Neural cell (in vitro differentiated cells): Measurements from ENCODE around the gene RAB3C. TPM values are rescaled to one million over a fixed set of nuclear protein-coding genes. Genes with fewer than 3 reads are reported as not detected.

Experiments
- H2AFZ ChIP-seq: fragments of 200-600, 300-800 bp; sonication (generic), shearing (Covaris generic); 2 replicates; pipeline ENCODE4 v1.6.0; 2014; ENCODE audit warnings: low read depth, mild to moderate bottlenecking, antibody characterized with exemption, low read length, moderate library complexity
- H3F3A ChIP-seq: fragments of 200-600 bp; shearing (Covaris generic); 2 replicates; pipeline ENCODE4 v1.6.1; 2016; ENCODE audit warnings: mild to moderate bottlenecking, moderate library complexity, mixed read lengths, antibody characterized with exemption, low read length; ENCODE audit not compliant: insufficient read depth, poor library complexity, severe bottlenecking
- H3K27ac ChIP-seq: fragments of 200-600, 300-800 bp; sonication (generic), shearing (Covaris generic); 2 replicates; pipeline ENCODE4 v1.5.1; 2014; ENCODE audit warnings: mild to moderate bottlenecking, low read length, moderate library complexity
- H3K27me3 ChIP-seq: fragments of 300-800, 200-600 bp; sonication (generic), shearing (Covaris generic); 2 replicates; pipeline ENCODE4 v1.6.0; 2014; ENCODE audit warnings: mild to moderate bottlenecking, low read depth, low read length, moderate library complexity; ENCODE audit not compliant: insufficient read depth
- H3K36me3 ChIP-seq: fragments of 300-800, 200-600 bp; sonication (generic), shearing (Covaris generic); 2 replicates; pipeline ENCODE4 v1.5.1; 2014; ENCODE audit warnings: mild to moderate bottlenecking, antibody characterized with exemption, low read length, moderate library complexity; ENCODE audit not compliant: insufficient read depth
- H3K4me2 ChIP-seq: fragments of 300-800, 200-600 bp; sonication (generic), shearing (Covaris generic); 2 replicates; pipeline ENCODE4 v1.6.0; 2014; ENCODE audit warnings: mild to moderate bottlenecking, low read length
- H3K4me3 ChIP-seq: fragments of 300-800, 200-600 bp; sonication (generic), shearing (Covaris generic); 2 replicates; pipeline ENCODE4 v1.5.1; 2014; ENCODE audit warnings: mild to moderate bottlenecking, low read length, moderate library complexity
- H3K79me2 ChIP-seq: fragments of 200-600 bp; shearing (Covaris generic); replicated peaks from 2 replicates; pipeline ENCODE4 v1.6.0; 2014; ENCODE audit warnings: mild to moderate bottlenecking, low read length, moderate library complexity; ENCODE audit not compliant: insufficient read depth
- H3K9ac ChIP-seq: fragments of 300-800, 200-600 bp; sonication (generic), shearing (Covaris generic); 2 replicates; pipeline ENCODE4 v1.6.1; 2016; ENCODE audit warnings: mild to moderate bottlenecking, low read length, mixed read lengths
- H3K9me2 ChIP-seq: fragments of 200-600 bp; shearing (Covaris generic); 2 replicates; pipeline ENCODE4 v1.6.1; 2016; ENCODE audit warnings: mild to moderate bottlenecking, low read length, mixed read lengths; ENCODE audit not compliant: insufficient read depth
- H3K9me3 ChIP-seq: fragments of 200-600, 300-800 bp; sonication (generic), shearing (Covaris generic); 2 replicates; pipeline ENCODE4 v1.6.1; 2016; ENCODE audit warnings: mild to moderate bottlenecking, mixed run types, low read length, moderate library complexity, mixed read lengths
- H4K20me1 ChIP-seq: fragments of 200-600 bp; shearing (Covaris generic); 2 replicates; pipeline ENCODE4 v1.6.1; 2016; ENCODE audit warnings: mild to moderate bottlenecking, mixed run types; ENCODE audit not compliant: insufficient read depth
- EP300 ChIP-seq: fragments of 450-650 bp; conservative IDR thresholded peaks from 2 replicates; pipeline ENCODE4 v1.6.1; 2014; ENCODE audit warnings: antibody characterized with exemption, mild to moderate bottlenecking, moderate library complexity; ENCODE audit not compliant: poor library complexity, severe bottlenecking
- EZH2 ChIP-seq: fragments of 200-600, 300-800 bp; shearing (Covaris generic), sonication (generic); IDR thresholded peaks from 2 replicates; pipeline ENCODE4 v1.6.1; 2014; ENCODE audit warnings: antibody characterized with exemption, low read length, borderline replicate concordance, mild to moderate bottlenecking; ENCODE audit not compliant: insufficient read depth, poor library complexity, severe bottlenecking
- MXI1 ChIP-seq: fragments of 450-650 bp; conservative IDR thresholded peaks from 2 replicates; pipeline ENCODE4 v1.6.1; 2014; ENCODE audit warnings: antibody characterized with exemption, mild to moderate bottlenecking; ENCODE audit not compliant: poor library complexity, severe bottlenecking
- POLR2AphosphoS5 ChIP-seq: IDR thresholded peaks from 2 replicates; pipeline ENCODE4 v1.6.1; 2012
- RAD21 ChIP-seq: fragments of 450-650 bp; conservative IDR thresholded peaks from 2 replicates; pipeline ENCODE4 v1.6.1; 2014; ENCODE audit warnings: antibody characterized with exemption, mild to moderate bottlenecking, moderate library complexity
- SMC3 ChIP-seq: fragments of 450-650 bp; conservative IDR thresholded peaks from 2 replicates; pipeline ENCODE4 v1.6.1; 2014; ENCODE audit warnings: antibody characterized with exemption, mild to moderate bottlenecking, moderate library complexity; ENCODE audit not compliant: poor library complexity
- TAF1 ChIP-seq: IDR thresholded peaks from 2 replicates; pipeline ENCODE4 v1.6.1; 2012; ENCODE audit warnings: low read depth
- polyA plus RNA-seq: library from polyadenylated mRNA; depleted of rRNA; stranded (reverse); fragments of >200 nt; gene quantifications from 2 replicates; pipeline ENCODE4 v1.2.3, GENCODE V29; 2014
- TF ChIP-seq, protein P1 (sequence below): IDR thresholded peaks from 2 replicates; pipeline ENCODE4 v1.6.1; 2012; ENCODE audit warnings: borderline replicate concordance
- TF ChIP-seq, protein P2 (sequence below): fragments of 450-650 bp; IDR thresholded peaks from 2 replicates; pipeline ENCODE4 v1.5.1; 2014; ENCODE audit warnings: antibody characterized with exemption, mild to moderate bottlenecking, moderate library complexity; ENCODE audit not compliant: poor library complexity, severe bottlenecking

The RAB3C gene
- polyA plus RNA-seq, 1 donor from 2014 or later: 94.3 TPM

DNA sequence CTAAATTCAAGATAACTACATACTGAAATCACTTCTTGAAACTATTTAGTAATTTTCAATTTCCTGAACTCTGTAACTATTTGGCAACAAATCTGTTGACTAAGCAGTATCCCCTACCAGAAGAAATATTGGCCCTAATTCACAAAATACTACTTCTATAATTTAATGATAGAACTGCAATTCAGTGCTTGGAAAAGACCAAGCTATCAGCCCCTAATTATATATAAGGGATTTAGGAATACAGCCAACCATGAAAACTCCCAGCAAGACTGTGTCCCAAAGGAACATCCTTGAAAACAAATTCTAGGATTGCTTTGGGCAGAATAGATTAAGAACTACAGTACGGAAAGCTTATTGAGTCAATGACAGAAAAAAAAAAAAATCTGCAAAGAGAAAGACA is 169.2 kb downstream of the RAB3C start:
- H3K79me2 ChIP-seq: no peaks in the 10 kb centered on the region
- H3K9me2 ChIP-seq: no peaks in the 10 kb centered on the region
- H2AFZ ChIP-seq: no peak overlapping the region
- H3K4me3 ChIP-seq: no peak overlapping the region
- no peaks in the 10 kb centered on the region for H3K36me3 ChIP-seq
- H3K9ac ChIP-seq: no peak overlapping the region
- no peak overlapping the region for H3K27ac ChIP-seq
- no peaks in the 10 kb centered on the region for H3K27me3 ChIP-seq
- H3K9me3 ChIP-seq: no peaks in the 10 kb centered on the region
- H3F3A ChIP-seq: no peaks in the 10 kb centered on the region
- no peaks in the 10 kb centered on the region for H4K20me1 ChIP-seq
- H3K4me2 ChIP-seq: no peak overlapping the region
- TF ChIP-seq RAD21 (no peak), SMC3 (no peak), MXI1 (no peak), TAF1 (no peak), EZH2 (no peak), POLR2AphosphoS5 (no peak)
- TF ChIP-seq, protein P1, sequence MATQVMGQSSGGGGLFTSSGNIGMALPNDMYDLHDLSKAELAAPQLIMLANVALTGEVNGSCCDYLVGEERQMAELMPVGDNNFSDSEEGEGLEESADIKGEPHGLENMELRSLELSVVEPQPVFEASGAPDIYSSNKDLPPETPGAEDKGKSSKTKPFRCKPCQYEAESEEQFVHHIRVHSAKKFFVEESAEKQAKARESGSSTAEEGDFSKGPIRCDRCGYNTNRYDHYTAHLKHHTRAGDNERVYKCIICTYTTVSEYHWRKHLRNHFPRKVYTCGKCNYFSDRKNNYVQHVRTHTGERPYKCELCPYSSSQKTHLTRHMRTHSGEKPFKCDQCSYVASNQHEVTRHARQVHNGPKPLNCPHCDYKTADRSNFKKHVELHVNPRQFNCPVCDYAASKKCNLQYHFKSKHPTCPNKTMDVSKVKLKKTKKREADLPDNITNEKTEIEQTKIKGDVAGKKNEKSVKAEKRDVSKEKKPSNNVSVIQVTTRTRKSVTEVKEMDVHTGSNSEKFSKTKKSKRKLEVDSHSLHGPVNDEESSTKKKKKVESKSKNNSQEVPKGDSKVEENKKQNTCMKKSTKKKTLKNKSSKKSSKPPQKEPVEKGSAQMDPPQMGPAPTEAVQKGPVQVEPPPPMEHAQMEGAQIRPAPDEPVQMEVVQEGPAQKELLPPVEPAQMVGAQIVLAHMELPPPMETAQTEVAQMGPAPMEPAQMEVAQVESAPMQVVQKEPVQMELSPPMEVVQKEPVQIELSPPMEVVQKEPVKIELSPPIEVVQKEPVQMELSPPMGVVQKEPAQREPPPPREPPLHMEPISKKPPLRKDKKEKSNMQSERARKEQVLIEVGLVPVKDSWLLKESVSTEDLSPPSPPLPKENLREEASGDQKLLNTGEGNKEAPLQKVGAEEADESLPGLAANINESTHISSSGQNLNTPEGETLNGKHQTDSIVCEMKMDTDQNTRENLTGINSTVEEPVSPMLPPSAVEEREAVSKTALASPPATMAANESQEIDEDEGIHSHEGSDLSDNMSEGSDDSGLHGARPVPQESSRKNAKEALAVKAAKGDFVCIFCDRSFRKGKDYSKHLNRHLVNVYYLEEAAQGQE: no peak
- TF ChIP-seq, protein P2, sequence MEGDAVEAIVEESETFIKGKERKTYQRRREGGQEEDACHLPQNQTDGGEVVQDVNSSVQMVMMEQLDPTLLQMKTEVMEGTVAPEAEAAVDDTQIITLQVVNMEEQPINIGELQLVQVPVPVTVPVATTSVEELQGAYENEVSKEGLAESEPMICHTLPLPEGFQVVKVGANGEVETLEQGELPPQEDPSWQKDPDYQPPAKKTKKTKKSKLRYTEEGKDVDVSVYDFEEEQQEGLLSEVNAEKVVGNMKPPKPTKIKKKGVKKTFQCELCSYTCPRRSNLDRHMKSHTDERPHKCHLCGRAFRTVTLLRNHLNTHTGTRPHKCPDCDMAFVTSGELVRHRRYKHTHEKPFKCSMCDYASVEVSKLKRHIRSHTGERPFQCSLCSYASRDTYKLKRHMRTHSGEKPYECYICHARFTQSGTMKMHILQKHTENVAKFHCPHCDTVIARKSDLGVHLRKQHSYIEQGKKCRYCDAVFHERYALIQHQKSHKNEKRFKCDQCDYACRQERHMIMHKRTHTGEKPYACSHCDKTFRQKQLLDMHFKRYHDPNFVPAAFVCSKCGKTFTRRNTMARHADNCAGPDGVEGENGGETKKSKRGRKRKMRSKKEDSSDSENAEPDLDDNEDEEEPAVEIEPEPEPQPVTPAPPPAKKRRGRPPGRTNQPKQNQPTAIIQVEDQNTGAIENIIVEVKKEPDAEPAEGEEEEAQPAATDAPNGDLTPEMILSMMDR: no peak

DNA sequence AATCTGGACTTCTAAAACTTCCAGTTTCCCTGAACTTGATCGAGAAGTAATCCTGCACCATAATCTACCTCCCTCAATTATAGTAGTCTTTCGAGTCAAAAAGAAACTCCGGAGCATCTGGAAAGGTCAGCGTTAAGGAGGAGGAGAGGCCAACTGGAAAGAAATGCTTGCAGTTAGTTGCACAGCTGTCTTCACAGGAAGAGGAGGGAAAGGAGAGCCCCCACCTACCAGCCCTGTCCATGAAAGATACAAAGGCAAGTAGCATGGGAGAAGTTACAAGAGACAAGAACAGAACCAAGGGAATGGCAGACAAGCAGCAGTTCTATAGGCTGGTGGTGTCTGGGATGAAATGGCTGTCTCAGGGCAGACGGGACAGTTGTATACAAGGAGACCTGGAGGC is 170.6 kb downstream of the RAB3C start:
- H3K9me2 ChIP-seq: no peaks in the 10 kb centered on the region
- H3K36me3 ChIP-seq: no peaks in the 10 kb centered on the region
- no peaks in the 10 kb centered on the region for H4K20me1 ChIP-seq
- H3F3A ChIP-seq: no peaks in the 10 kb centered on the region
- no peak overlapping the region for H3K4me3 ChIP-seq
- no peaks in the 10 kb centered on the region for H3K9me3 ChIP-seq
- H3K79me2 ChIP-seq: no peaks in the 10 kb centered on the region
- no peak overlapping the region for H2AFZ ChIP-seq
- H3K9ac ChIP-seq: no peak overlapping the region
- no peak overlapping the region for H3K27ac ChIP-seq
- TF ChIP-seq, protein P1: no peak
- no peak for TF ChIP-seq EZH2
- no peak for TF ChIP-seq EP300
- no peak for TF ChIP-seq POLR2AphosphoS5
- no peak for TF ChIP-seq TAF1
- TF ChIP-seq RAD21: no peak
- TF ChIP-seq SMC3: no peak
- TF ChIP-seq MXI1: no peak
- TF ChIP-seq, protein P2: no peak
- no peaks in the 10 kb centered on the region for H3K27me3 ChIP-seq
- H3K4me2 ChIP-seq: no peak overlapping the region
